ENCODE results near the gene FNDC3B.

FNDC3B gene

DNA sequence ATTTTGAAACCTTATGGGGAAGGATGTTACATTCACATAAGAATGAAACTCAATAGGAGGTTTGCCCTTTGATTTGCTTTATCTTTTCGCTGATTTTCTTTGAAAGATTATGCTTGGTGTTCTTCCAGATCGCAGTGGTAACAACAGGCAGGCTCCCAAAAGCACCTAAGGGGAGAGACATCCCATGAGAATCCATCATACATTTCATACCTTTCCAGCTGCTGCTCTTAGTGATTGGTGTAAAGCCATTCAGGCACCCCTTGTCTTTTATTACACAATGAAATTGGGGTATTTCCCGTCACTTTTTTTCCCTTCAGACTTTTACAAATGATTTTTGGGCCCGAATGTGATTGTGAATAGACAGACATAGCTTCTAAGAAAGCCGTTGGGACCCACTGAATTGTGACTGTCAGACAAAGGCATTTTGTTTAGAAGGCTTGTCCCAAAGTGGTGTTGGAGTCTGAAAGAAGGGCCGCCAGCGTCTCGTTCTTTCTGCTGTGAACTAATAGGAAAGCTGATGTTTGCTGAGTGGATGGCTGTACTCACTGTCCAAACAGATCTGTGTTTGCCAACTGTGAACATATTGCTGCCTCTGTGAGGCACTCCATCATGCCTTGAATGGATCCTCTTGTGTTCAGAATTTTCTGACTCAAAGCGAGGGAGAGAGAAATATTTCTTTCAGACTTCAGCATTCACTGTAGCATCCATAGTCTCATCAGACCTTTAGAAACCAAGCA is 164.3 kb downstream of the FNDC3B start:
- in situ Hi-C loops (cut with HindIII; ENCODE audit: low sequenced_read_pairs), result no loop called here

DNA sequence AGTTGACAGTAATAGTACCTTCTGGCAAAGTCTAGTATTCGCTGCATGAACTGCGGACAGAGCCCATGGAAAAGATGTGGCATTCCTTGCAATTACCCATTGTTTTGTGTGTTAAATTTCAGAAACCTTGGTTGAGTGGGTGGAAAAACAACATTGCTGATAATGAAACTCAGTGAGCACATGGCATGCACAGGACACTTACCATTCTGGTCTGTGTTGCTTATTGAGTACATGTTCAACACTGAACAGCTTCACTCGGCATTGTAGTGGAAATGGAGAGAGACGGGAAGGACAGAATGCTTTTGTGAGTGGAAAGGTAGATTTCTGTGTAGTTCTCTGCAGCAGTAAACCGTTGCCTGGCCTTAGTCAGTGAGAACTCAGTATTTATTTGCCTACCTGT is 165.3 kb downstream of the FNDC3B start:
- in situ Hi-C loops (cut with HindIII; ENCODE audit: low sequenced_read_pairs), result no loop called here

- in situ Hi-C loops (cut with HindIII; ENCODE audit: low sequenced_read_pairs), result no loop called here
Measured at GRCh38 chr3:172208586-172209332, 169.4 kb downstream of the FNDC3B start.

DNA sequence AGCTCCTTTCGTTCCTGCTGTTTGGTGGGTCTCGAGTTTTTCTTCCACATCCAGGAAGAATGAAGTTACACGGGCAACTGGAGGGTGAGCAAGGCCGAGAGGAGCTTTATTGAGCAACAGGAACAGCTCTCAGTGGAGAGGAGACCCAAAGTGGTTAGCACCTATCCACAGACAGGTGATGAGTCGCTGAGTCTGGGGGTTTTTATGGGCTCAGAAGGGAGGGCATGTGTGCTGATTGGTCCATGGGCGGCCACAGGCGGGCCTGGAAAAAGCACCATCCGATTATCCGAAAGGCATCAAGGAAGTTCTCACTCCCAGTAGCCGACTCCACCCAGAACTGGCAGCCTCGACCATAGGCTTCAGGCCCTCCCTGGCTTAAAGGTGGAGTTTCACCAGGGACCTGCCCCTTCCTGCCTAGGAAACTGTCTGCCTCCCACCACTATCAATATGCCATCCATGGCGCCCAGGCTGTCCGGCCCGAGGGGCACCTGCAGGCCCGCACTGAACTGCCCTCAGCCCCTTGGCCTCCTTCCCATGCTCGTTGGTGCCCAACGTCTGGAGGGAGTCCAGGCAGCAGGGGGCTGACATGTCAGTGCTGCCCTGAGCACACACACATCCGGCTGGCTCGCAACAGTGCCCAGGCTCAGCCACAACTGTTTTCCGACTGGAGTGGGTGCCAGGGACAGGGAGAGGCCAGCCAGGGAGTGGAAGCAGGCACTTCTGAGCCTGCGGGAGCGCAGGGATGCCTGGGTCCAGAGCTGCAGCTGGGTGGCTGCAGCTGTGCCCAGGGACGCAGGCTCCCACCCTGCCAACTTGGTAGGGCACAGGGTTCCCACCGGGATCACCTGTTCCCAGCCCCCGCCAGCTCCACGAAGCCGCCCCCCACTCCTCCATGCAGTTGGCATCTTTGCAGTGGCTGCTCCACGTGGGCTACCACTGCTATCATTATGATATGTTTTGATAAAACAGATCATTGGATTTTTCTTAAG is 170.2 kb downstream of the FNDC3B start:
- in situ Hi-C loops (cut with HindIII; ENCODE audit: low sequenced_read_pairs), result no loop called here

DNA sequence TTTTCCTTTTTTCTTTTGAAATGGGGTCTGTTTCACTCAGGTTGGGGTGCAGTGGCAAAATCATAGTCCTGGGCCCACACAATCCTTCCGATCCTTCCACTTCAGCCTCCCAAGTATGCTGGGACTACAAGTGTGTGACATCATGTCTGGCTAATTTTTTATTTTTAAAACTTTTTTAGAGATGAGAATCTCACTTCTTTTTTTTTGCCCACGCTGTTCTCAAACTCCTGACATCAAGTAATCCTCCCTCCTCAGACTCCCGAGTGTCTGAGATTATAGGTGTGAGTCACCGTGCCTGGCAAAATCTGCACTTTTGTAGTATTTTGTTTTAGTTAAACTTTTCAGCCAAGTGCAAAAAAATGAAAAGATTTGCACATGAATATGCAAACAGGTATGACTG is 171.0 kb downstream of the FNDC3B start:
- in situ Hi-C loops (cut with HindIII; ENCODE audit: low sequenced_read_pairs), result no loop called here

DNA sequence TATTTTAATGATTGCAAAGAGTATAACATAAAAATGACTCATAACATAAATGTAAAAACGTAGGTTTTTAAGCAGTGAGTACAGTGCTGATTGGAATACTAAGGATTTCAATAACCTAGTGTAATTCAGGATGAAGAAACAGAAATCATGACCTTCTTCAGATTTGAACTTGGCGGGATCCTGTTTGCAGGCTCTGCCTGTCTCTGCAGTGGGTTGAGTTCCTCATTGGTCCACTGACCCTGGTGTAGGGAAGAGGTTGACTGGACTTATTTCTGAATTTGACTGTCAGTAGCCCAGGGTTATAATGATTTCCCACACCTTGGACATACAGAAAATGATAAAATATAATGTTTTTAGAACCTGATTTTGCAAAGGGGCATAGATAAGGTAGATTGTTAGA is 171.7 kb downstream of the FNDC3B start:
- in situ Hi-C loops (cut with HindIII; ENCODE audit: low sequenced_read_pairs), result no loop called here

GRCh38 chr3:172213200-172213599 is 173.8 kb downstream of the FNDC3B start:
- in situ Hi-C loops (cut with HindIII; ENCODE audit: low sequenced_read_pairs), result no loop called here

GRCh38 chr3:172213904-172214303 is 174.5 kb downstream of the FNDC3B start:
- in situ Hi-C loops (cut with HindIII; ENCODE audit: low sequenced_read_pairs), result no loop called here

GRCh38 chr3:172216267-172216666 is 176.9 kb downstream of the FNDC3B start:
- in situ Hi-C loops (cut with HindIII; ENCODE audit: low sequenced_read_pairs), result loop anchor here (5.0 kb wide), 1 partner anchor 39 kb away; no protein-coding TSS in a partner anchor

- in situ Hi-C loops (cut with HindIII; ENCODE audit: low sequenced_read_pairs), result loop anchor here (5.0 kb wide), 1 partner anchor 40 kb away; no protein-coding TSS in a partner anchor
Measured at GRCh38 chr3:172216911-172217310, 177.5 kb downstream of the FNDC3B start.

- in situ Hi-C loops (cut with HindIII; ENCODE audit: low sequenced_read_pairs), result loop anchor here (5.0 kb wide), 1 partner anchor 41 kb away; no protein-coding TSS in a partner anchor
Measured at GRCh38 chr3:172217877-172218276, 178.5 kb downstream of the FNDC3B start.

DNA sequence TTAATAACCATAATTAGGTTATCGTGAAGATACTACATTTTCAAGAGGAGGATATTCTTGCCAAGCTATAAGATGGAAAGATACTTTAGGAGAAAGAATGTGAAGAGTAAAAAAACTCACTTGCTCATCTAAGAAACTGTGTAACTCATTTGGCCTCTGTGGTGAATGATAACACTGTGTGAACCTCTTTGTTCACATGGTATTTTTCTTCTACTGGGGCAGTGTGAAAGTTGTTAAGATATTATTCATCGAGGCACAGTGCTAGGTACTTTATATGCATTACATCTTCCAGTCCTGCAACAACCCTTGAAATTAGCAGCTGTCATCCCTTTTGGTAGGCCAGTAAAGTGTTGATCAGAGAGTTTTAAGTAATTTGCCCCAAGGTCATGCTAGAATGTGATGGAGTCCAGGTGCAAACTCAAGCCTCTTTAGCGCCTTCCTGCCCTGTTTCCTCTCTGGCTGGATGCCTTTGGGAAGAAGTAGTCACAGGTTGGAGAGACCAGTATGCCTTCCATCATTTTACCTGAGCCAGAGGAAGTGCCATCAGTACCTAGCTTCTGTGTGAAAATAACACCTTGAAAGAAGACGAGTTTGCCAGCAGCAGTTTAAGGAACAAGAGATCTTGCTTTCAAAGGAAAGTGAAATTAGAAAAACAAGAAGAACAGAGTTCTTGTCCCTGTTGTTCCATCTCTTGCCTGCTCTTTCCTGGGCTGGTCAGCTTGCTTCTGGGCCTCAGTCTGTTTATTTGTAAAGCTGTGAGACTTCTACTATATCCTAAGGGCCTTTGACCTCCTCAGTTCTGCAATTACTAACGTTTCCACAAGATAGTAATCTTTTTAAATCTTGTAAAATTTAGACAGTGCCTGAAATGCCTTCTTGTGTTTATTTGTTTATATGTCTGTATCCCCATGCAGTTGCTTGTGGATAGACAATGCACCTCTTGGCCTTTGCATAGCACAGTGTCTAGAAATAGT is 179.3 kb downstream of the FNDC3B start:
- in situ Hi-C loops (cut with HindIII; ENCODE audit: low sequenced_read_pairs), result loop anchor here (5.0 kb wide), 1 partner anchor 41 kb away; no protein-coding TSS in a partner anchor

GRCh38 chr3:172219750-172220149 is 180.4 kb downstream of the FNDC3B start:
- in situ Hi-C loops (cut with HindIII; ENCODE audit: low sequenced_read_pairs), result loop anchor here (5.0 kb wide), 2 partner anchors 38 to 42 kb away; no protein-coding TSS in a partner anchor

GRCh38 chr3:172221547-172221946 is 182.2 kb downstream of the FNDC3B start:
- in situ Hi-C loops (cut with HindIII; ENCODE audit: low sequenced_read_pairs), result loop anchor here (5.0 kb wide), 1 partner anchor 36 kb away; no protein-coding TSS in a partner anchor

- in situ Hi-C loops (cut with HindIII; ENCODE audit: low sequenced_read_pairs), result loop anchor here (5.0 kb wide), 1 partner anchor 35 kb away; no protein-coding TSS in a partner anchor
Measured at GRCh38 chr3:172222478-172223071, 183.2 kb downstream of the FNDC3B start.

- in situ Hi-C loops (cut with HindIII; ENCODE audit: low sequenced_read_pairs), result loop anchor here (5.0 kb wide), 1 partner anchor 33 kb away; no protein-coding TSS in a partner anchor
Measured at GRCh38 chr3:172223870-172224269, 184.5 kb downstream of the FNDC3B start.

DNA sequence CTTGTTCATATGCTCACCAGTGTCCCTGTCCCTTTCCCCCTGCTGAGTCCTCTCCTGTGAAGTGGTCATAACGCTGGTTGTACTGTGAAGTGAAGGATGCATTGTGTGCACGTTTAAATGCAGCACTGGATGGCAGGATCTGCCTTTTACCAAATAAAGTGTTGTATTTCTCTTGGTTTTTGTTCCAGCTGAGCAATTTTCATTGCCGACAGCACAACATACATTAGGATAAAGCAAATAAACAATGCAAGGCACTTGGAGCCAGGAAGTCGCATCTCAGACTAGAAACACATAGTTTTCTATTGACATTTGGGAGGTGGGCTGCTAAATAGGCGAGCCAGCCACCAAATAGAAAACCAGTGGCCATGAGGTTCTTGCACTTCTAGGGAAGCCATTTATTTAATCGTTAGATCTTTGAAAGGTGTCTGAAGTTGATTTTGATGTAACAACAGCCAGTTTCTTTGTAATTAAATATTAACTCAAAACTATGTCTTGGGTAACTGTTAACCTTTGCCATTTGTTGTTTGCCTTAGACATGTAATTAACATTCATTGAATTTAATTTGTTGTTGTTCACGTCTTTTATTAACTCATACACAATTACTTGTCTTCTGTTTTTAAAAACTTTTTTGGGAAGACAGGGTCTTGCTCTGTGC is 185.3 kb downstream of the FNDC3B start:
- in situ Hi-C loops (cut with HindIII; ENCODE audit: low sequenced_read_pairs), result loop anchor here (5.0 kb wide), 1 partner anchor 33 kb away; no protein-coding TSS in a partner anchor

DNA sequence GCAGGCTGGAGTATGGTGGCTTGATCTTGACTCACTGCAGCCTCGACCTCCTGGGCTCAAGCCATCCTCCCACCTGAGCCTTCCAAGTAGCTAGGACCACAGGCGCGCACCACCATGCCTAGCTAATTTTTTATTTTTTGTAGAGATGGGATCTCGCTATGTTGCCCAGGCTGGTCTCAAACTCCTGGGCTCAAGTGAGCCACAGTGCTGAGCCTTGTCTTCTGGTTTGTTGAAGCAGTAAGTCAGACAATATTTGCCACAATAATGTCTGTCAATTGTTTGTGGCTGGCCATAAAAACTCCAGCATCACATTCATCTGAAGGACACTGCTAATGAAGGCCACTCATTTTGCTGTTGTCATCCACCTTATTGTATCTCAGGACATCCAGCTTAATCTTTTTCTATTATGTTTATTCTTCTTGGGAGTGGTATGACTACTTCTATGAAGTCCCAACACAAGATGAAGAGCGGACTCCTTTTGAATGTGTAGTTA is 185.9 kb downstream of the FNDC3B start:
- in situ Hi-C loops (cut with HindIII; ENCODE audit: low sequenced_read_pairs), result no loop called here

Measured in endothelial cell of hepatic sinusoid (primary cell).